AG04449 (cell line): ENCODE measurements around the gene DOCK10.

Source experiments
- CTCF ChIA-PET: fragments of 350-600 bp; formaldehyde crosslinking; extraction: SDS; loops from one replicate; lab custom pipeline; 2021; ENCODE audit warnings: antibody characterized with exemption; lab: Yijun Ruan, JAX
- POLR2A ChIA-PET: fragments of 400-600, 350-600 bp; formaldehyde crosslinking; extraction: SDS; loops from one replicate; lab custom pipeline; 2020; ENCODE audit warnings: antibody characterized with exemption, inconsistent platforms; lab: Yijun Ruan, JAX
- DNase-seq: peaks from one replicate; pipeline ENCODE4 v3.0.0-alpha.2; 2010; ENCODE audit warnings: low read depth, low spot score
- H3K4me3 ChIP-seq: 2 replicates; pipeline ENCODE4 v1.5.1; 2011; ENCODE audit warnings: low read depth, mild to moderate bottlenecking, control low read depth, low read length
- TF ChIP-seq, protein P1 (sequence below): IDR thresholded peaks from one replicate; pipeline ENCODE4 v1.5.1; 2011; ENCODE audit warnings: mild to moderate bottlenecking, moderate library complexity, low read length, control low read depth, inconsistent platforms; ENCODE audit not compliant: insufficient read depth; ENCODE audit errors: missing control alignments

DOCK10 gene

DNA sequence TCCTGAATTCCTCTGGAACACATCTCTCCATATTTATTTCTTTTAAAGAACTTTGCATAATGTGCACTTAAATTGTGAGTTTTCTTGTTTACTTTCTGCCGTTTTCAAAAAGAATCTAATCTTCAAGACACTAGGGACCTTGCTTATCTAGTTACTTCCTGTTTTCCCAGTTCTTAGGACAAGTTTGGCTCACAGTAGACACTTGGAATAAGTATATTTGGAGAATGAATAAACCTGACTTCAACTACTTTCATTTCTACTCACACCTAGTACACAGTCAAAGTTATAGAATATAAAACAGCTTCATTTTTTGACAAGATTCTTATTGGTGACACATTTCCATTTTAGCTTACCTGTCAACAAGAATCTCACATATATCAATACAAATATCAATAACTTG is 170.5 kb downstream of the DOCK10 start:
- no peak overlapping the region for H3K4me3 ChIP-seq
- ChIA-PET POLR2A (no interaction called here), CTCF (no interaction called here)
- DNase-seq = no peak
- TF ChIP-seq, protein P1, sequence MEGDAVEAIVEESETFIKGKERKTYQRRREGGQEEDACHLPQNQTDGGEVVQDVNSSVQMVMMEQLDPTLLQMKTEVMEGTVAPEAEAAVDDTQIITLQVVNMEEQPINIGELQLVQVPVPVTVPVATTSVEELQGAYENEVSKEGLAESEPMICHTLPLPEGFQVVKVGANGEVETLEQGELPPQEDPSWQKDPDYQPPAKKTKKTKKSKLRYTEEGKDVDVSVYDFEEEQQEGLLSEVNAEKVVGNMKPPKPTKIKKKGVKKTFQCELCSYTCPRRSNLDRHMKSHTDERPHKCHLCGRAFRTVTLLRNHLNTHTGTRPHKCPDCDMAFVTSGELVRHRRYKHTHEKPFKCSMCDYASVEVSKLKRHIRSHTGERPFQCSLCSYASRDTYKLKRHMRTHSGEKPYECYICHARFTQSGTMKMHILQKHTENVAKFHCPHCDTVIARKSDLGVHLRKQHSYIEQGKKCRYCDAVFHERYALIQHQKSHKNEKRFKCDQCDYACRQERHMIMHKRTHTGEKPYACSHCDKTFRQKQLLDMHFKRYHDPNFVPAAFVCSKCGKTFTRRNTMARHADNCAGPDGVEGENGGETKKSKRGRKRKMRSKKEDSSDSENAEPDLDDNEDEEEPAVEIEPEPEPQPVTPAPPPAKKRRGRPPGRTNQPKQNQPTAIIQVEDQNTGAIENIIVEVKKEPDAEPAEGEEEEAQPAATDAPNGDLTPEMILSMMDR = no peak

- DNase-seq = no peak
- CTCF ChIA-PET = no interaction called here
- TF ChIP-seq, protein P1 = no peak
- POLR2A ChIA-PET = no interaction called here
- H3K4me3 ChIP-seq = no peak overlapping the region
Observed at GRCh38 chr2:224870341-224870740, 171.9 kb downstream of the DOCK10 start.

- POLR2A ChIA-PET = no interaction called here
- DNase-seq = peak; percentile 77
- no peak overlapping the region for H3K4me3 ChIP-seq
- CTCF ChIA-PET = no interaction called here
- TF ChIP-seq, protein P1 = no peak
Observed at GRCh38 chr2:224869601-224870233, 172.6 kb downstream of the DOCK10 start.

DNA sequence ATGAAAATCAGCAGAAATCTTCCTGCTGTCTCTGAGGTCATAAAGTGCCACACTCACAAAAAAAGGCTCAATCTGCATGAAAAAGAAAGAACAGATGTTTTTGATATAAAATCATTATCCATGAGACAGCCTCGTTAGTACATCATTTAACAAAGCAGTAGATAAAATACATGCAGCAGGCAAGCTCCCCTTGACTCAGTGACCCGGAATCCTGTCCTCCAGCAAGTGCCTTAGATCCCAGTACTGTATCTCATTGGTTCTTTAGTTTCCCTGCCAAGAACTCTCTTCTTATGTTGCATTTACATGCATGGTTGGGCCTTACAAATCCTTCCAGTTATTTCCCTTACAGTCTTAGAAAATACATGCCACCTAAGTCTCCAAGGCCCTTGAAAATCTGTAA is 177.3 kb downstream of the DOCK10 start:
- CTCF ChIA-PET = interaction anchor here (0.6 kb wide), 1 partner anchor 784 kb away, joined by 3 read pairs; no protein-coding TSS in a partner anchor
- TF ChIP-seq, protein P1 = no peak
- POLR2A ChIA-PET = no interaction called here
- DNase-seq = no peak
- H3K4me3 ChIP-seq = no peak overlapping the region

DNA sequence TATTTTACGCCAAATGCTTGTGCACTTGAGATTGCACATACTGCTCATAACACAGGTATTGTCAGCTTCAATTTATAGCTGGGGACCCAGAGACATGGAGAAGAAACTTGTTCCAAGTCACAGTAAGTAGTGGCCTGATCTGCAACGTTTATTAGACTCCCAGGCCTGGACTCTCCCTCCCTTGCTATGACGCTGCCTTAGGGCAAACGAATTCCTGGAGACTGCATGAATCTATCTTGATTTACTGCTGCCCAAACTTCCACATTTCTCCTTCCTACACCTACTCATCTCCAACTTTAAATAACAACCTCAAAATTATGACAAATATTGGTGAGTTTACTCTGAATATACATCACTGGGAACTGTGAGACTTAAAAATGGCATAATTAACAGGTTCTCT is 181.0 kb downstream of the DOCK10 start:
- ChIA-PET CTCF (no interaction called here), POLR2A (no interaction called here)
- H3K4me3 ChIP-seq = no peak overlapping the region
- no peak for DNase-seq
- TF ChIP-seq, protein P1 = no peak

GRCh38 chr2:224860786-224861185 is 181.5 kb downstream of the DOCK10 start:
- ChIA-PET CTCF (no interaction called here), POLR2A (no interaction called here)
- no peak overlapping the region for H3K4me3 ChIP-seq
- no peak for DNase-seq
- TF ChIP-seq, protein P1 = no peak
